ENCODE measurements around the gene KBTBD3.

KBTBD3 gene

GRCh38 chr11:106086850-106087249, 9.7 kb upstream of the KBTBD3 start:
- Histone ChIP-seq H3K27ac (ENCODE audit: low read depth, low read length) (peak overlapping the region; percentile 28), H3K9ac (ENCODE audit: low read depth, low read length) (no peak overlapping the region), H3K27me3 (ENCODE audit: control insufficient read depth, insufficient read depth, low read length) (no peaks in the 10 kb centered on the region), H3K4me3 (ENCODE audit: low read depth, low read length) (no peak overlapping the region), H3K36me3 (ENCODE audit: control insufficient read depth, insufficient read depth, low read length) (peaks cover 69% of the 10 kb centered on the region), H3K9me3 (ENCODE audit: control insufficient read depth, insufficient read depth, low read length) (no peaks in the 10 kb centered on the region), H3K4me1 (ENCODE audit: control insufficient read depth, insufficient read depth, low read length) (no peaks in the 10 kb centered on the region)

- Histone ChIP-seq H3K9me3 (ENCODE audit: control insufficient read depth, insufficient read depth, low read length) (no peaks in the 10 kb centered on the region), H3K9ac (ENCODE audit: low read depth, low read length) (no peak overlapping the region), H3K27me3 (ENCODE audit: control insufficient read depth, insufficient read depth, low read length) (no peaks in the 10 kb centered on the region), H3K36me3 (ENCODE audit: control insufficient read depth, insufficient read depth, low read length) (peaks cover 67% of the 10 kb centered on the region), H3K4me3 (ENCODE audit: low read depth, low read length) (no peak overlapping the region), H3K4me1 (ENCODE audit: control insufficient read depth, insufficient read depth, low read length) (no peaks in the 10 kb centered on the region), H3K27ac (ENCODE audit: low read depth, low read length) (peak overlapping the region; percentile 28)
Measured at GRCh38 chr11:106086135-106086534, 9.0 kb upstream of the KBTBD3 start.

GRCh38 chr11:106082096-106082495, 4.9 kb upstream of the KBTBD3 start:
- no peaks in the 10 kb centered on the region for H3K9me3 ChIP-seq (ENCODE audit: control insufficient read depth, insufficient read depth, low read length)
- H3K4me1 ChIP-seq (ENCODE audit: control insufficient read depth, insufficient read depth, low read length) = no peaks in the 10 kb centered on the region; the same call in 1 of the 2 replicates
- H3K36me3 ChIP-seq (ENCODE audit: control insufficient read depth, insufficient read depth, low read length) = peaks cover 61% of the 10 kb centered on the region
- H3K27ac ChIP-seq (ENCODE audit: low read depth, low read length) = no peak overlapping the region
- no peak overlapping the region for H3K9ac ChIP-seq (ENCODE audit: low read depth, low read length)
- no peaks in the 10 kb centered on the region for H3K27me3 ChIP-seq (ENCODE audit: control insufficient read depth, insufficient read depth, low read length)
- H3K4me3 ChIP-seq (ENCODE audit: low read depth, low read length) = no peak overlapping the region

- H3K27ac ChIP-seq (ENCODE audit: low read depth, low read length) = peak within 1 kb of the TSS; percentile 96
- peaks cover 3% of the 10 kb centered on the region for H3K4me1 ChIP-seq (ENCODE audit: control insufficient read depth, insufficient read depth, low read length)
- no peaks in the 10 kb centered on the region for H3K27me3 ChIP-seq (ENCODE audit: control insufficient read depth, insufficient read depth, low read length)
- H3K9ac ChIP-seq (ENCODE audit: low read depth, low read length) = peak within 1 kb of the TSS; percentile 98
- H3K36me3 ChIP-seq (ENCODE audit: control insufficient read depth, insufficient read depth, low read length) = peaks cover 34% of the 10 kb centered on the region
- peak within 1 kb of the TSS; percentile 98 for H3K4me3 ChIP-seq (ENCODE audit: low read depth, low read length)
- no peaks in the 10 kb centered on the region for H3K9me3 ChIP-seq (ENCODE audit: control insufficient read depth, insufficient read depth, low read length)
Measured at GRCh38 chr11:106077609-106078455, 685 bp upstream of the KBTBD3 start, which contains the start of gene AASDHPPT. TSS of gene AASDHPPT (plus strand) at chr11:106077662. CDS start at chr11:106077711, 49 bp downstream.

- peak overlapping the region; percentile 92 for H3K4me3 ChIP-seq (ENCODE audit: low read depth, low read length)
- H3K9ac ChIP-seq (ENCODE audit: low read depth, low read length) = peak overlapping the region; percentile 82
- no peaks in the 10 kb centered on the region for H3K9me3 ChIP-seq (ENCODE audit: control insufficient read depth, insufficient read depth, low read length)
- peaks cover 3% of the 10 kb centered on the region for H3K4me1 ChIP-seq (ENCODE audit: control insufficient read depth, insufficient read depth, low read length)
- peak overlapping the region; percentile 96 for H3K27ac ChIP-seq (ENCODE audit: low read depth, low read length)
- peaks cover 22% of the 10 kb centered on the region for H3K36me3 ChIP-seq (ENCODE audit: control insufficient read depth, insufficient read depth, low read length)
- no peaks in the 10 kb centered on the region for H3K27me3 ChIP-seq (ENCODE audit: control insufficient read depth, insufficient read depth, low read length)
Measured at GRCh38 chr11:106076171-106076918, 802 bp downstream of the KBTBD3 start.

- no peak overlapping the region for H3K9ac ChIP-seq (ENCODE audit: low read depth, low read length)
- H3K9me3 ChIP-seq (ENCODE audit: control insufficient read depth, insufficient read depth, low read length) = no peaks in the 10 kb centered on the region
- peaks cover 3% of the 10 kb centered on the region for H3K4me1 ChIP-seq (ENCODE audit: control insufficient read depth, insufficient read depth, low read length)
- H3K4me3 ChIP-seq (ENCODE audit: low read depth, low read length) = no peak overlapping the region
- no peak overlapping the region for H3K27ac ChIP-seq (ENCODE audit: low read depth, low read length)
- no peaks in the 10 kb centered on the region for H3K36me3 ChIP-seq (ENCODE audit: control insufficient read depth, insufficient read depth, low read length)
- no peaks in the 10 kb centered on the region for H3K27me3 ChIP-seq (ENCODE audit: control insufficient read depth, insufficient read depth, low read length)
Measured at GRCh38 chr11:106072804-106073203, 4.3 kb downstream of the KBTBD3 start.

- H3K27me3 ChIP-seq (ENCODE audit: control insufficient read depth, insufficient read depth, low read length) = no peaks in the 10 kb centered on the region
- no peaks in the 10 kb centered on the region for H3K4me1 ChIP-seq (ENCODE audit: control insufficient read depth, insufficient read depth, low read length)
- no peaks in the 10 kb centered on the region for H3K36me3 ChIP-seq (ENCODE audit: control insufficient read depth, insufficient read depth, low read length)
- no peak overlapping the region for H3K9ac ChIP-seq (ENCODE audit: low read depth, low read length)
- no peak overlapping the region for H3K4me3 ChIP-seq (ENCODE audit: low read depth, low read length)
- H3K9me3 ChIP-seq (ENCODE audit: control insufficient read depth, insufficient read depth, low read length) = no peaks in the 10 kb centered on the region
- H3K27ac ChIP-seq (ENCODE audit: low read depth, low read length) = no peak overlapping the region
Measured at GRCh38 chr11:106070606-106071005, 6.5 kb downstream of the KBTBD3 start.

GRCh38 chr11:106063009-106063408, 14.1 kb downstream of the KBTBD3 start:
- Histone ChIP-seq H3K36me3 (ENCODE audit: control insufficient read depth, insufficient read depth, low read length) (no peaks in the 10 kb centered on the region), H3K4me3 (ENCODE audit: low read depth, low read length) (no peak overlapping the region), H3K4me1 (ENCODE audit: control insufficient read depth, insufficient read depth, low read length) (peaks cover 9% of the 10 kb centered on the region; the same call in 1 of the 2 replicates), H3K27me3 (ENCODE audit: control insufficient read depth, insufficient read depth, low read length) (no peaks in the 10 kb centered on the region), H3K9me3 (ENCODE audit: control insufficient read depth, insufficient read depth, low read length) (no peaks in the 10 kb centered on the region), H3K9ac (ENCODE audit: low read depth, low read length) (no peak overlapping the region), H3K27ac (ENCODE audit: low read depth, low read length) (no peak overlapping the region)

GRCh38 chr11:106061954-106062949, 14.9 kb downstream of the KBTBD3 start:
- Histone ChIP-seq H3K36me3 (ENCODE audit: control insufficient read depth, insufficient read depth, low read length) (no peaks in the 10 kb centered on the region), H3K4me1 (ENCODE audit: control insufficient read depth, insufficient read depth, low read length) (peaks cover 9% of the 10 kb centered on the region; the same call in 1 of the 2 replicates), H3K9ac (ENCODE audit: low read depth, low read length) (no peak overlapping the region), H3K27me3 (ENCODE audit: control insufficient read depth, insufficient read depth, low read length) (no peaks in the 10 kb centered on the region), H3K27ac (ENCODE audit: low read depth, low read length) (no peak overlapping the region), H3K9me3 (ENCODE audit: control insufficient read depth, insufficient read depth, low read length) (no peaks in the 10 kb centered on the region), H3K4me3 (ENCODE audit: low read depth, low read length) (no peak overlapping the region)

- Histone ChIP-seq H3K4me1 (ENCODE audit: control insufficient read depth, insufficient read depth, low read length) (peaks cover 9% of the 10 kb centered on the region; the same call in 1 of the 2 replicates), H3K4me3 (ENCODE audit: low read depth, low read length) (no peak overlapping the region), H3K9ac (ENCODE audit: low read depth, low read length) (no peak overlapping the region), H3K9me3 (ENCODE audit: control insufficient read depth, insufficient read depth, low read length) (no peaks in the 10 kb centered on the region), H3K36me3 (ENCODE audit: control insufficient read depth, insufficient read depth, low read length) (no peaks in the 10 kb centered on the region), H3K27me3 (ENCODE audit: control insufficient read depth, insufficient read depth, low read length) (no peaks in the 10 kb centered on the region), H3K27ac (ENCODE audit: low read depth, low read length) (no peak overlapping the region)
Measured at GRCh38 chr11:106061249-106061784, 15.8 kb downstream of the KBTBD3 start.

All from HUES48 (cell line).